Neural cell (in vitro differentiated cells): ENCODE results near the gene DPEP2. TPM values are rescaled to one million over a fixed set of nuclear protein-coding genes. Genes with fewer than 3 reads are reported as not detected.

ENCODE experiments used
- H2AFZ ChIP-seq: fragments of 200-600, 300-800 bp; sonication (generic), shearing (Covaris generic); 2 replicates; pipeline ENCODE4 v1.6.0; 2014; ENCODE audit warnings: low read depth, mild to moderate bottlenecking, antibody characterized with exemption, low read length, moderate library complexity
- H3F3A ChIP-seq: fragments of 200-600 bp; shearing (Covaris generic); 2 replicates; pipeline ENCODE4 v1.6.1; 2016; ENCODE audit warnings: mild to moderate bottlenecking, moderate library complexity, mixed read lengths, antibody characterized with exemption, low read length; ENCODE audit not compliant: insufficient read depth, poor library complexity, severe bottlenecking
- H3K27ac ChIP-seq: fragments of 200-600, 300-800 bp; sonication (generic), shearing (Covaris generic); 2 replicates; pipeline ENCODE4 v1.5.1; 2014; ENCODE audit warnings: mild to moderate bottlenecking, low read length, moderate library complexity
- H3K27me3 ChIP-seq: fragments of 300-800, 200-600 bp; sonication (generic), shearing (Covaris generic); 2 replicates; pipeline ENCODE4 v1.6.0; 2014; ENCODE audit warnings: mild to moderate bottlenecking, low read depth, low read length, moderate library complexity; ENCODE audit not compliant: insufficient read depth
- H3K36me3 ChIP-seq: fragments of 300-800, 200-600 bp; sonication (generic), shearing (Covaris generic); 2 replicates; pipeline ENCODE4 v1.5.1; 2014; ENCODE audit warnings: mild to moderate bottlenecking, antibody characterized with exemption, low read length, moderate library complexity; ENCODE audit not compliant: insufficient read depth
- H3K4me2 ChIP-seq: fragments of 300-800, 200-600 bp; sonication (generic), shearing (Covaris generic); 2 replicates; pipeline ENCODE4 v1.6.0; 2014; ENCODE audit warnings: mild to moderate bottlenecking, low read length
- H3K4me3 ChIP-seq: fragments of 300-800, 200-600 bp; sonication (generic), shearing (Covaris generic); 2 replicates; pipeline ENCODE4 v1.5.1; 2014; ENCODE audit warnings: mild to moderate bottlenecking, low read length, moderate library complexity
- H3K79me2 ChIP-seq: fragments of 200-600 bp; shearing (Covaris generic); replicated peaks from 2 replicates; pipeline ENCODE4 v1.6.0; 2014; ENCODE audit warnings: mild to moderate bottlenecking, low read length, moderate library complexity; ENCODE audit not compliant: insufficient read depth
- H3K9ac ChIP-seq: fragments of 300-800, 200-600 bp; sonication (generic), shearing (Covaris generic); 2 replicates; pipeline ENCODE4 v1.6.1; 2016; ENCODE audit warnings: mild to moderate bottlenecking, low read length, mixed read lengths
- H3K9me2 ChIP-seq: fragments of 200-600 bp; shearing (Covaris generic); 2 replicates; pipeline ENCODE4 v1.6.1; 2016; ENCODE audit warnings: mild to moderate bottlenecking, low read length, mixed read lengths; ENCODE audit not compliant: insufficient read depth
- H3K9me3 ChIP-seq: fragments of 200-600, 300-800 bp; sonication (generic), shearing (Covaris generic); 2 replicates; pipeline ENCODE4 v1.6.1; 2016; ENCODE audit warnings: mild to moderate bottlenecking, mixed run types, low read length, moderate library complexity, mixed read lengths
- H4K20me1 ChIP-seq: fragments of 200-600 bp; shearing (Covaris generic); 2 replicates; pipeline ENCODE4 v1.6.1; 2016; ENCODE audit warnings: mild to moderate bottlenecking, mixed run types; ENCODE audit not compliant: insufficient read depth
- EP300 ChIP-seq: fragments of 450-650 bp; conservative IDR thresholded peaks from 2 replicates; pipeline ENCODE4 v1.6.1; 2014; ENCODE audit warnings: antibody characterized with exemption, mild to moderate bottlenecking, moderate library complexity; ENCODE audit not compliant: poor library complexity, severe bottlenecking
- EZH2 ChIP-seq: fragments of 200-600, 300-800 bp; shearing (Covaris generic), sonication (generic); IDR thresholded peaks from 2 replicates; pipeline ENCODE4 v1.6.1; 2014; ENCODE audit warnings: antibody characterized with exemption, low read length, borderline replicate concordance, mild to moderate bottlenecking; ENCODE audit not compliant: insufficient read depth, poor library complexity, severe bottlenecking
- MXI1 ChIP-seq: fragments of 450-650 bp; conservative IDR thresholded peaks from 2 replicates; pipeline ENCODE4 v1.6.1; 2014; ENCODE audit warnings: antibody characterized with exemption, mild to moderate bottlenecking; ENCODE audit not compliant: poor library complexity, severe bottlenecking
- POLR2AphosphoS5 ChIP-seq: IDR thresholded peaks from 2 replicates; pipeline ENCODE4 v1.6.1; 2012
- RAD21 ChIP-seq: fragments of 450-650 bp; conservative IDR thresholded peaks from 2 replicates; pipeline ENCODE4 v1.6.1; 2014; ENCODE audit warnings: antibody characterized with exemption, mild to moderate bottlenecking, moderate library complexity
- SMC3 ChIP-seq: fragments of 450-650 bp; conservative IDR thresholded peaks from 2 replicates; pipeline ENCODE4 v1.6.1; 2014; ENCODE audit warnings: antibody characterized with exemption, mild to moderate bottlenecking, moderate library complexity; ENCODE audit not compliant: poor library complexity
- TAF1 ChIP-seq: IDR thresholded peaks from 2 replicates; pipeline ENCODE4 v1.6.1; 2012; ENCODE audit warnings: low read depth
- polyA plus RNA-seq: library from polyadenylated mRNA; depleted of rRNA; stranded (reverse); fragments of >200 nt; gene quantifications from 2 replicates; pipeline ENCODE4 v1.2.3, GENCODE V29; 2014
- TF ChIP-seq, protein P1 (sequence below): IDR thresholded peaks from 2 replicates; pipeline ENCODE4 v1.6.1; 2012; ENCODE audit warnings: borderline replicate concordance
- TF ChIP-seq, protein P2 (sequence below): fragments of 450-650 bp; IDR thresholded peaks from 2 replicates; pipeline ENCODE4 v1.5.1; 2014; ENCODE audit warnings: antibody characterized with exemption, mild to moderate bottlenecking, moderate library complexity; ENCODE audit not compliant: poor library complexity, severe bottlenecking

The DPEP2 gene
- polyA plus RNA-seq, 1 donor from 2014 or later, result not detected

DNA sequence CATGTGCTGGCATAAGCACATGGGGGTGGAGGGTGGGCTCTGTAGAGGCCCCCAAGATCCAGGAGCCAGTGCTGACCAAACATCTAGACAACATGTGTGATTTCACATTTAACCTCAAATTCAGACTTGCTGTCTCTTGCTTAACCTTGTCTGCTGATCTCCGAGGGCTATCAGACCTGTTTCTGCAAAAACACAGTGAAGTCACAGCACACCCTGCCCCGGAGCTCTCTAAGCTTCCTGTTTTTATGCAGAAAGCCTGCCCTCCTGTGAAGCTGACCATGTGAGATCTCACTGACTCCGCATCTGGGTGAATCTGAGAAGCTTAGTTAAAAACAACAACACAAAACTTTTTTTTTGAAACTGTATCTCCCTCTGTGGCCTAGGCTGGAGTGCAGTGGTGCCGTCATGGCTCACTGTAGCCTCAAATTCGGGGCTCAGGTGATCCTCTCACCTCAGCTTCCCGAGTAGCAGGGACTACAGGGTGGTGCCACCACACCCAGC is 6.6 kb upstream of the DPEP2 start:
- H3K4me3 ChIP-seq, result no peak overlapping the region
- no peaks in the 10 kb centered on the region for H3K9me3 ChIP-seq
- no peaks in the 10 kb centered on the region for H4K20me1 ChIP-seq
- no peak overlapping the region for H3K27ac ChIP-seq
- no peaks in the 10 kb centered on the region for H3K9me2 ChIP-seq
- H3K9ac ChIP-seq, result no peak overlapping the region
- H3K79me2 ChIP-seq, result no peaks in the 10 kb centered on the region
- no peaks in the 10 kb centered on the region for H3K36me3 ChIP-seq
- H3F3A ChIP-seq, result no peaks in the 10 kb centered on the region
- H2AFZ ChIP-seq, result no peak overlapping the region
- no peak for TF ChIP-seq RAD21
- TF ChIP-seq, protein P1, sequence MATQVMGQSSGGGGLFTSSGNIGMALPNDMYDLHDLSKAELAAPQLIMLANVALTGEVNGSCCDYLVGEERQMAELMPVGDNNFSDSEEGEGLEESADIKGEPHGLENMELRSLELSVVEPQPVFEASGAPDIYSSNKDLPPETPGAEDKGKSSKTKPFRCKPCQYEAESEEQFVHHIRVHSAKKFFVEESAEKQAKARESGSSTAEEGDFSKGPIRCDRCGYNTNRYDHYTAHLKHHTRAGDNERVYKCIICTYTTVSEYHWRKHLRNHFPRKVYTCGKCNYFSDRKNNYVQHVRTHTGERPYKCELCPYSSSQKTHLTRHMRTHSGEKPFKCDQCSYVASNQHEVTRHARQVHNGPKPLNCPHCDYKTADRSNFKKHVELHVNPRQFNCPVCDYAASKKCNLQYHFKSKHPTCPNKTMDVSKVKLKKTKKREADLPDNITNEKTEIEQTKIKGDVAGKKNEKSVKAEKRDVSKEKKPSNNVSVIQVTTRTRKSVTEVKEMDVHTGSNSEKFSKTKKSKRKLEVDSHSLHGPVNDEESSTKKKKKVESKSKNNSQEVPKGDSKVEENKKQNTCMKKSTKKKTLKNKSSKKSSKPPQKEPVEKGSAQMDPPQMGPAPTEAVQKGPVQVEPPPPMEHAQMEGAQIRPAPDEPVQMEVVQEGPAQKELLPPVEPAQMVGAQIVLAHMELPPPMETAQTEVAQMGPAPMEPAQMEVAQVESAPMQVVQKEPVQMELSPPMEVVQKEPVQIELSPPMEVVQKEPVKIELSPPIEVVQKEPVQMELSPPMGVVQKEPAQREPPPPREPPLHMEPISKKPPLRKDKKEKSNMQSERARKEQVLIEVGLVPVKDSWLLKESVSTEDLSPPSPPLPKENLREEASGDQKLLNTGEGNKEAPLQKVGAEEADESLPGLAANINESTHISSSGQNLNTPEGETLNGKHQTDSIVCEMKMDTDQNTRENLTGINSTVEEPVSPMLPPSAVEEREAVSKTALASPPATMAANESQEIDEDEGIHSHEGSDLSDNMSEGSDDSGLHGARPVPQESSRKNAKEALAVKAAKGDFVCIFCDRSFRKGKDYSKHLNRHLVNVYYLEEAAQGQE, result no peak
- TF ChIP-seq SMC3, result no peak
- no peak for TF ChIP-seq POLR2AphosphoS5
- no peak for TF ChIP-seq MXI1
- no peak for TF ChIP-seq TAF1
- TF ChIP-seq EZH2, result no peak
- TF ChIP-seq, protein P2, sequence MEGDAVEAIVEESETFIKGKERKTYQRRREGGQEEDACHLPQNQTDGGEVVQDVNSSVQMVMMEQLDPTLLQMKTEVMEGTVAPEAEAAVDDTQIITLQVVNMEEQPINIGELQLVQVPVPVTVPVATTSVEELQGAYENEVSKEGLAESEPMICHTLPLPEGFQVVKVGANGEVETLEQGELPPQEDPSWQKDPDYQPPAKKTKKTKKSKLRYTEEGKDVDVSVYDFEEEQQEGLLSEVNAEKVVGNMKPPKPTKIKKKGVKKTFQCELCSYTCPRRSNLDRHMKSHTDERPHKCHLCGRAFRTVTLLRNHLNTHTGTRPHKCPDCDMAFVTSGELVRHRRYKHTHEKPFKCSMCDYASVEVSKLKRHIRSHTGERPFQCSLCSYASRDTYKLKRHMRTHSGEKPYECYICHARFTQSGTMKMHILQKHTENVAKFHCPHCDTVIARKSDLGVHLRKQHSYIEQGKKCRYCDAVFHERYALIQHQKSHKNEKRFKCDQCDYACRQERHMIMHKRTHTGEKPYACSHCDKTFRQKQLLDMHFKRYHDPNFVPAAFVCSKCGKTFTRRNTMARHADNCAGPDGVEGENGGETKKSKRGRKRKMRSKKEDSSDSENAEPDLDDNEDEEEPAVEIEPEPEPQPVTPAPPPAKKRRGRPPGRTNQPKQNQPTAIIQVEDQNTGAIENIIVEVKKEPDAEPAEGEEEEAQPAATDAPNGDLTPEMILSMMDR, result no peak
- no peak for TF ChIP-seq EP300
- no peak overlapping the region for H3K4me2 ChIP-seq
- H3K27me3 ChIP-seq, result no peaks in the 10 kb centered on the region

DNA sequence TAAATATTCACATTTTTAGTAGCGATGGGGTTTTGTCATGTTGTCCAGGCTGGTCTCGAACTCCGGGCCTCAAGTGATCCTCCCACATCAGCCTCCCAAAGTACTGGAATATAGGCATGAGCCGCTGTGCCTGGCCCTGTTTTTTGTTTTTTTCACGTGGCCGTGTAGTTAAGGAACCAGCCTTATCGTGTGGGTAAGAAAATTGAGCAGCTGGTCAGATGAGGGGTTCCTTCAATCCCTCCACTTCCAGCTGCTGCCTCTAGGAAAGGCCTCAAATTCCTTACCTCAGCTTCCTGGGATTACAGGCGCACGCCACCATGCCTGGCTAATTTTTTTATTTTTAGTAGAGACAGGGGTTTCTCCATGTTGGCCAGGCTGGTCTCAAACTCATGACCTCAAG is 5.9 kb upstream of the DPEP2 start:
- TF ChIP-seq EZH2, result no peak
- TF ChIP-seq, protein P1, result no peak
- TF ChIP-seq POLR2AphosphoS5, result no peak
- TF ChIP-seq, protein P2, result no peak
- no peak for TF ChIP-seq SMC3
- no peak for TF ChIP-seq EP300
- no peak for TF ChIP-seq MXI1
- TF ChIP-seq RAD21, result no peak
- no peak for TF ChIP-seq TAF1
- no peak overlapping the region for H3K9ac ChIP-seq
- no peaks in the 10 kb centered on the region for H3K79me2 ChIP-seq

More for the DNA sequence above, 5.9 kb upstream of the DPEP2 start:
- H3K27me3 ChIP-seq, result no peaks in the 10 kb centered on the region
- no peaks in the 10 kb centered on the region for H4K20me1 ChIP-seq
- H3K4me2 ChIP-seq, result no peak overlapping the region
- H3F3A ChIP-seq, result no peaks in the 10 kb centered on the region
- no peaks in the 10 kb centered on the region for H3K36me3 ChIP-seq
- H2AFZ ChIP-seq, result no peak overlapping the region
- no peak overlapping the region for H3K27ac ChIP-seq
- H3K4me3 ChIP-seq, result no peak overlapping the region
- no peaks in the 10 kb centered on the region for H3K9me2 ChIP-seq
- H3K9me3 ChIP-seq, result no peaks in the 10 kb centered on the region
